Stimulated activated CD4-positive, alpha-beta T cell treated with anti-CD3 and anti-CD28 coated beads, Interleukin-1b, Interleukin-23, amount 100 ng/mL, for 48 hours (primary cell): Measurements from ENCODE around the gene TBRG1.

Experiments
- DNase-seq: peaks from one replicate; pipeline ENCODE4 v3.0.0-alpha.2; 2020

TBRG1 gene

GRCh38 chr11:124663861-124664260 lies 41.2 kb downstream of the TBRG1 start:
- DNase-seq: no peak

GRCh38 chr11:124667601-124668000 lies 44.9 kb downstream of the TBRG1 start:
- no peak for DNase-seq

GRCh38 chr11:124669193-124669592 lies 46.5 kb downstream of the TBRG1 start:
- DNase-seq: no peak

- no peak for DNase-seq
Observed at GRCh38 chr11:124670732-124671131, 48.1 kb downstream of the TBRG1 start.

GRCh38 chr11:124672536-124673215 lies 50.0 kb downstream of the TBRG1 start:
- DNase-seq: no peak

- DNase-seq: peak; percentile 91
Observed at GRCh38 chr11:124673333-124674167, 50.9 kb downstream of the TBRG1 start, which contains the start of the genes SIAE and SPA17. Gene SIAE, minus strand, starts transcription at chr11:124673739. Its CDS starts 31 bp downstream, at chr11:124673708. Gene SPA17, plus strand, starts transcription at chr11:124673904. Its CDS starts 1,361 bp downstream, at chr11:124675265.

- DNase-seq: no peak
Observed at GRCh38 chr11:124674168-124674517, 51.5 kb downstream of the TBRG1 start.

- no peak for DNase-seq
Observed at GRCh38 chr11:124674571-124674970, 51.9 kb downstream of the TBRG1 start.

- DNase-seq: no peak
Observed at GRCh38 chr11:124676386-124676785, 53.7 kb downstream of the TBRG1 start.

- no peak for DNase-seq
Observed at GRCh38 chr11:124678416-124678815, 55.8 kb downstream of the TBRG1 start.

GRCh38 chr11:124681421-124681820 lies 58.8 kb downstream of the TBRG1 start:
- DNase-seq: no peak

GRCh38 chr11:124682443-124682842 lies 59.8 kb downstream of the TBRG1 start:
- no peak for DNase-seq
